ENCODE results near the gene SCYL1.

DNA sequence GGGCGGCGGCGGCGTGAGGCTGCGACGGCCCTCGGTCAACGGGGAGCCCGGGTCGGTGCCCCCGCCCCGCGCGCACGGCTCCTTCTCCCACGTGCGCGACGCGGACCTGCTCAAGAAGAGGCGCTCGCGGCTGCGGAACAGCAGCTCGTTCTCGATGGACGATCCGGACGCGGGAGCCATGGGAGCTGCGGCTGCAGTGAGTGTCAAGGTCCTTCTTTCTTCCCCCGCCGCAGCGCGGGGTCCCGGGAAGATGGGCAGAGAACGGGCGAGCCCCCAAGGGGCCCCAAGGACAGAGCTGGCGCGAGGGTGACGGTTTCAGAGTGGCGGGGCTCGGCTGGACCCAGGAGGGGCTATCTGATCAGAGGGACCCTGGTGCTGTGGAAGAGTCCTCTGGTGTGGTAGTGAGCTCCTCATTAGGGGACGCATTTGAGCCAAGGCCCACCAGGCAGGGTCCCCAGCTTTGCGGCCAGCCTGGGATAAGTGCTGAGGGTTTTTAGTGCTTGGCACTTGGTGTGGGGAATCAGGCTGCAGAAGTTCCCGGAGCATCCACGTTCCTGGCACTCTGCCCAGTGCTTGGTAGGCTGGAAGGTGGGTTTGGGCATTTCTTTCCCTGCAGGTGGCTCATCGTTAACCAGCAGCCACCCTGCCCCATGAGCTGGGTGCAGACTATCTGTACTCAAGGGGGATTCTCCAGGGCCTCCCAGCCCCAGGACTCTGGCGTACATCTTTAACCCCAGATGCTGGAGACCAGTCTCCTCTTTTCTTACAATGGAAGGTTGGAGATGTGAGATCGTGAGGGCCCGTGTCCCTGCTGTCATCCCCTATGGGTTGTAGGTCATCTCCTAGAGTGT lies 60.7 kb downstream of the SCYL1 start:
- no peak for TF ChIP-seq POLR2AphosphoS5 (IDR thresholded peaks at IDR 0.05; ENCODE audit: low read depth, low read length)
- TF ChIP-seq REST (IDR thresholded peaks at IDR 0.05; ENCODE audit: insufficient read depth in 1 of 2, low read depth in 2 of 2, low read length in 2 of 2), result no peak
- no peak for TF ChIP-seq SIN3A (IDR thresholded peaks at IDR 0.05; ENCODE audit: borderline replicate concordance, insufficient read depth, low read length)
- TF ChIP-seq TAF1 (IDR thresholded peaks at IDR 0.05; ENCODE audit: borderline replicate concordance, insufficient read depth, low read length), result no peak
- no peak for TF ChIP-seq FOXP2 (optimal IDR thresholded peaks at IDR 0.05; ENCODE audit: borderline replicate concordance, extremely low read depth, extremely low read length, insufficient read depth)

All from PFSK-1 (cell line).